ENCODE results near the gene DRAM2. TPM values are rescaled to one million over a fixed set of nuclear protein-coding genes. Genes with fewer than 3 reads are reported as not detected.

The DRAM2 gene
- total RNA-seq, 1 experiment from 2014 or later: 15.7 TPM

DNA sequence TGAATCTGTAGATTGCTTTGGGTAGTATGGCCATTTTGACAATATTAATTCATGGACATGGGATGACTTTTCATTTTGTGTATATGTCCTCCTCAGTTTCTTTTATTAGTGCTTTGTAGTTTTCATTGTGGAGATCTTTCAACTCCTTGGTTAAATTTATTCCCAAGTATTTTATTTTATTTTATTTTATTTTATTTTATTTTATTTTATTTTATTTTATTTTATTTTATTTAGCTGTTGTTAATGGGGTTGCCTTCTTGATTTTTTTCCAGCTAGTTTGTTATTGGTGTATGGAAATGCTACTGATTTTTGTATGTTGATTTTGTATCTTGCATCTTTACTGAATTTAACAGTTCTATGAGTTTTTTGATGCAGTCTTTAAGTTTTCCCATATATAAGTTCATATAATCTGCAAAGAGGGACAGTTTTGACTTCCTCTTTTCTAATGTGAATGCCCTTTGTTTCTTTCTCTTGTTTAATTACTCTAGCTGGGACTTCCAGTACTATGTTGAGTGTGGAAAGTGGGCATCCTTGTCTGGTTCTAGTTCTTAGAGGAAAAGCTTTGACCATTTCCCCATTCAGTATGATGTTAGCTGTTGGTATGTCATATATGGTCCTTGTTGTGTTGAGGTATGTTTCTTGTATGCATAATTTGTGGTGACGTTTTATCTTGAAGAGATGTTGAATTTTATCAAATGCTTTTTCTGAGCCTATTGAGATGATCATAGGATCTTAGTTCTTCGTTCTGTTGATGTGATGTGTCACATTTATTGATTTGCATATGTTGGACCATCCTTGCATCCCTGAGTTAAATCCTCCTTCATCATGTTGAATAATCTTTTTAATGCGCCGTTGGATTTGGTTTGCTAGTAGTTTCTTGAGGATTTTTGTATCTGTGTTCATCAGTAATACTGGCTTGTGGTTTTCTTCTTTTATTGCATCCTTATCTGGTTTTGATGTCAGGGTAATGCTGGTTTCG is 14.4 kb upstream of the DRAM2 start:
- H3K36me3 ChIP-seq (ENCODE audit: control insufficient read depth, insufficient read depth, low read length): peaks cover 15% of the 10 kb centered on the region; the same call in 1 of the 2 replicates
- no peak overlapping the region for H3K27ac ChIP-seq (ENCODE audit: low read length)
- TF ChIP-seq POLR2AphosphoS5 (IDR thresholded peaks at IDR 0.05; ENCODE audit: low read depth, low read length): no peak
- TF ChIP-seq, protein P1, sequence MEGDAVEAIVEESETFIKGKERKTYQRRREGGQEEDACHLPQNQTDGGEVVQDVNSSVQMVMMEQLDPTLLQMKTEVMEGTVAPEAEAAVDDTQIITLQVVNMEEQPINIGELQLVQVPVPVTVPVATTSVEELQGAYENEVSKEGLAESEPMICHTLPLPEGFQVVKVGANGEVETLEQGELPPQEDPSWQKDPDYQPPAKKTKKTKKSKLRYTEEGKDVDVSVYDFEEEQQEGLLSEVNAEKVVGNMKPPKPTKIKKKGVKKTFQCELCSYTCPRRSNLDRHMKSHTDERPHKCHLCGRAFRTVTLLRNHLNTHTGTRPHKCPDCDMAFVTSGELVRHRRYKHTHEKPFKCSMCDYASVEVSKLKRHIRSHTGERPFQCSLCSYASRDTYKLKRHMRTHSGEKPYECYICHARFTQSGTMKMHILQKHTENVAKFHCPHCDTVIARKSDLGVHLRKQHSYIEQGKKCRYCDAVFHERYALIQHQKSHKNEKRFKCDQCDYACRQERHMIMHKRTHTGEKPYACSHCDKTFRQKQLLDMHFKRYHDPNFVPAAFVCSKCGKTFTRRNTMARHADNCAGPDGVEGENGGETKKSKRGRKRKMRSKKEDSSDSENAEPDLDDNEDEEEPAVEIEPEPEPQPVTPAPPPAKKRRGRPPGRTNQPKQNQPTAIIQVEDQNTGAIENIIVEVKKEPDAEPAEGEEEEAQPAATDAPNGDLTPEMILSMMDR (IDR thresholded peaks at IDR 0.05): no peak
- no peak for TF ChIP-seq SIN3A (IDR thresholded peaks at IDR 0.05; ENCODE audit: borderline replicate concordance, insufficient read depth, low read depth, low read length)
- TF ChIP-seq, protein P2, sequence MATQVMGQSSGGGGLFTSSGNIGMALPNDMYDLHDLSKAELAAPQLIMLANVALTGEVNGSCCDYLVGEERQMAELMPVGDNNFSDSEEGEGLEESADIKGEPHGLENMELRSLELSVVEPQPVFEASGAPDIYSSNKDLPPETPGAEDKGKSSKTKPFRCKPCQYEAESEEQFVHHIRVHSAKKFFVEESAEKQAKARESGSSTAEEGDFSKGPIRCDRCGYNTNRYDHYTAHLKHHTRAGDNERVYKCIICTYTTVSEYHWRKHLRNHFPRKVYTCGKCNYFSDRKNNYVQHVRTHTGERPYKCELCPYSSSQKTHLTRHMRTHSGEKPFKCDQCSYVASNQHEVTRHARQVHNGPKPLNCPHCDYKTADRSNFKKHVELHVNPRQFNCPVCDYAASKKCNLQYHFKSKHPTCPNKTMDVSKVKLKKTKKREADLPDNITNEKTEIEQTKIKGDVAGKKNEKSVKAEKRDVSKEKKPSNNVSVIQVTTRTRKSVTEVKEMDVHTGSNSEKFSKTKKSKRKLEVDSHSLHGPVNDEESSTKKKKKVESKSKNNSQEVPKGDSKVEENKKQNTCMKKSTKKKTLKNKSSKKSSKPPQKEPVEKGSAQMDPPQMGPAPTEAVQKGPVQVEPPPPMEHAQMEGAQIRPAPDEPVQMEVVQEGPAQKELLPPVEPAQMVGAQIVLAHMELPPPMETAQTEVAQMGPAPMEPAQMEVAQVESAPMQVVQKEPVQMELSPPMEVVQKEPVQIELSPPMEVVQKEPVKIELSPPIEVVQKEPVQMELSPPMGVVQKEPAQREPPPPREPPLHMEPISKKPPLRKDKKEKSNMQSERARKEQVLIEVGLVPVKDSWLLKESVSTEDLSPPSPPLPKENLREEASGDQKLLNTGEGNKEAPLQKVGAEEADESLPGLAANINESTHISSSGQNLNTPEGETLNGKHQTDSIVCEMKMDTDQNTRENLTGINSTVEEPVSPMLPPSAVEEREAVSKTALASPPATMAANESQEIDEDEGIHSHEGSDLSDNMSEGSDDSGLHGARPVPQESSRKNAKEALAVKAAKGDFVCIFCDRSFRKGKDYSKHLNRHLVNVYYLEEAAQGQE (IDR thresholded peaks at IDR 0.05; ENCODE audit: insufficient read depth in 1 of 2, low read depth in 2 of 2, low read length in 1 of 2): no peak
- no peak for TF ChIP-seq TCF7L2 (IDR thresholded peaks at IDR 0.05; ENCODE audit: low read depth, low read length)
- BruUV-seq (replicated peaks): no TSS peak
- no peaks in the 10 kb centered on the region for H3K9me3 ChIP-seq (ENCODE audit: control insufficient read depth, insufficient read depth, low read depth, low read length)
- H3K4me1 ChIP-seq (ENCODE audit: control insufficient read depth, insufficient read depth, low read length): no peaks in the 10 kb centered on the region
- POLR2A ChIA-PET: no interaction called here
- intact Hi-C loops (cut with micrococcal nuclease; ENCODE audit: unreplicated experiment) (no loop called here), in situ Hi-C loops (cut with HindIII; ENCODE audit: low pct_unique_long_range_greater_than_20kb, low sequenced_read_pairs) (no loop called here)
- ATAC-seq (no peak), DNase-seq (ENCODE audit: low read depth, low spot score) (no peak)
- H3K4me3 ChIP-seq (ENCODE audit: low read depth in 2 of 2, low read length in 2 of 2): no peak overlapping the region
- CTCF ChIA-PET: no interaction called here
- H3K27me3 ChIP-seq (ENCODE audit: control insufficient read depth, insufficient read depth, low read length): no peaks in the 10 kb centered on the region

DNA sequence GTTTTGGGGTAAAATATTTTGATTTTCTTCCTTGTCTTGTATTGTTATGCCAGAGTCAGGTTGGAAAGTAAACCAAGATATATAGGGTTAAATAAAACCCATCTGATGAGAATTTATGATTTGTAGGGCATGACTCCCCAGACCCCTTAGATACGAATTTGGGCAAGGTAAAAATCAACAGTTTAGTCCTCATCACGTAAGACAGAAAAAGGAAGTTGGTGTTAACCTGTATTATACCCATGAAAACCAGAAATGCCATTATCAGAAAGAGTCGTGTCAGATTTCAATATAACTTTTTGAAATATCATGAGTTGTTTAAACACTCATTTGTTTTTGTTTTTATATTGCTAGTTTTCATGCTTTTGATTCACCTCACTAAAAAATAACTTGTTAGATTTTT is 11.9 kb upstream of the DRAM2 start:
- no peaks in the 10 kb centered on the region for H3K4me1 ChIP-seq (ENCODE audit: control insufficient read depth, insufficient read depth, low read length)
- peaks cover 21% of the 10 kb centered on the region; the same call in 1 of the 2 replicates for H3K36me3 ChIP-seq (ENCODE audit: control insufficient read depth, insufficient read depth, low read length)
- H3K27me3 ChIP-seq (ENCODE audit: control insufficient read depth, insufficient read depth, low read length): no peaks in the 10 kb centered on the region
- no TSS peak for BruUV-seq (replicated peaks)
- DNase-seq (ENCODE audit: low read depth, low spot score) (no peak), ATAC-seq (no peak)
- no peak overlapping the region for H3K4me3 ChIP-seq (ENCODE audit: low read depth in 2 of 2, low read length in 2 of 2)
- CTCF ChIA-PET: no interaction called here
- intact Hi-C loops (cut with micrococcal nuclease; ENCODE audit: unreplicated experiment) (no loop called here), in situ Hi-C loops (cut with HindIII; ENCODE audit: low pct_unique_long_range_greater_than_20kb, low sequenced_read_pairs) (no loop called here)
- no peak for TF ChIP-seq SIN3A (IDR thresholded peaks at IDR 0.05; ENCODE audit: borderline replicate concordance, insufficient read depth, low read depth, low read length)
- TF ChIP-seq, protein P1 (IDR thresholded peaks at IDR 0.05): no peak
- no peak for TF ChIP-seq TCF7L2 (IDR thresholded peaks at IDR 0.05; ENCODE audit: low read depth, low read length)
- TF ChIP-seq POLR2AphosphoS5 (IDR thresholded peaks at IDR 0.05; ENCODE audit: low read depth, low read length): no peak
- TF ChIP-seq, protein P2 (IDR thresholded peaks at IDR 0.05; ENCODE audit: insufficient read depth in 1 of 2, low read depth in 2 of 2, low read length in 1 of 2): no peak
- POLR2A ChIA-PET: no interaction called here
- no peaks in the 10 kb centered on the region for H3K9me3 ChIP-seq (ENCODE audit: control insufficient read depth, insufficient read depth, low read depth, low read length)
- no peak overlapping the region for H3K27ac ChIP-seq (ENCODE audit: low read length)

Measured in Panc1 (cell line).